Measurements from ENCODE around the gene COG5. TPM values are rescaled to one million over a fixed set of nuclear protein-coding genes. Genes with fewer than 3 reads are reported as not detected.

COG5 gene
- polyA plus RNA-seq, 1 of the 3 experiments (the other 2 are of a cell fraction) = 21.2 TPM

GRCh38 chr7:107344799-107345198 lies 218.9 kb downstream of the COG5 start:
- Histone ChIP-seq H3K27ac (ENCODE audit: low read depth in 2 of 2, low read length in 1 of 2) (no peak overlapping the region), H3K9ac (no peak overlapping the region), H3K79me2 (ENCODE audit: insufficient read depth) (no peaks in the 10 kb centered on the region), H4K20me1 (ENCODE audit: insufficient read depth) (no peaks in the 10 kb centered on the region), H3K9me2 (no peaks in the 10 kb centered on the region), H3K4me1 (ENCODE audit: control insufficient read depth in 1 of 2, insufficient read depth in 2 of 2, low read depth in 1 of 2, low read length in 1 of 2) (no peaks in the 10 kb centered on the region), H3K27me3 (ENCODE audit: insufficient read depth) (no peaks in the 10 kb centered on the region), H2AFZ (ENCODE audit: low read depth) (no peak overlapping the region), H3K4me3 (ENCODE audit: low read depth in 2 of 2, low read length in 1 of 2) (no peak overlapping the region), H3K9me3 (peaks cover 13% of the 10 kb centered on the region; the same call in 1 of the 2 replicates), H3K4me2 (no peak overlapping the region), H3K36me3 (replicated peaks in 1 of 2; ENCODE audit: control insufficient read depth in 1 of 2, insufficient read depth in 2 of 2, low read length in 1 of 2) (peaks cover 0 to 14% of the 10 kb centered on the region in 2 experiments), H3F3A (replicated peaks; ENCODE audit: insufficient read depth) (no peaks in the 10 kb centered on the region)
- WGBS (ENCODE audit: low lambda C conversion rate) = 99% methylated on average over 5 of the region's 5 CpGs
- CTCF ChIA-PET = no interaction called here
- no peak for DNase-seq
- TF ChIP-seq IRF3 (IDR thresholded peaks at IDR 0.05; ENCODE audit: low read depth, low read length) = no peak
- no peak for TF ChIP-seq ZBTB33 (IDR thresholded peaks at IDR 0.05; ENCODE audit: borderline replicate concordance, low read depth)
- no peak for TF ChIP-seq REST (IDR thresholded peaks at IDR 0.05; ENCODE audit: low read depth, low read length)
- TF ChIP-seq TCF12 (IDR thresholded peaks at IDR 0.05) = no peak
- no peak for TF ChIP-seq NRF1 (IDR thresholded peaks at IDR 0.05; ENCODE audit: low read depth, low read length)
- TF ChIP-seq SMC3 (IDR thresholded peaks at IDR 0.05; ENCODE audit: low read depth, low read length) = no peak
- no peak for TF ChIP-seq MAX (IDR thresholded peaks at IDR 0.05; ENCODE audit: low read depth)
- TF ChIP-seq EP300 (IDR thresholded peaks at IDR 0.05; ENCODE audit: borderline replicate concordance in 1 of 2, low read depth in 1 of 2, low read length in 1 of 2) = no peak
- no peak for TF ChIP-seq MXI1 (IDR thresholded peaks at IDR 0.05; ENCODE audit: low read depth, low read length)
- no peak for TF ChIP-seq FOSL2 (IDR thresholded peaks at IDR 0.05; ENCODE audit: borderline replicate concordance, low read depth)
- TF ChIP-seq YY1 (IDR thresholded peaks at IDR 0.05; ENCODE audit: low read depth) = no peak
- TF ChIP-seq POLR2AphosphoS5 (IDR thresholded peaks at IDR 0.05; ENCODE audit: low read depth, low read length) = no peak
- no peak for TF ChIP-seq GABPA (IDR thresholded peaks at IDR 0.05; ENCODE audit: low read depth)
- TF ChIP-seq FOXM1 (IDR thresholded peaks at IDR 0.05; ENCODE audit: low read depth) = no peak
- TF ChIP-seq NFIC (IDR thresholded peaks at IDR 0.05; ENCODE audit: borderline replicate concordance) = no peak
- TF ChIP-seq USF2 (IDR thresholded peaks at IDR 0.05; ENCODE audit: borderline replicate concordance, low read depth, low read length) = no peak
- no peak for TF ChIP-seq TEAD4 (IDR thresholded peaks at IDR 0.05; ENCODE audit: borderline replicate concordance, insufficient read depth)
- POLR2A ChIA-PET = no interaction called here

Measured in SK-N-SH (cell line).